Coronary artery (tissue), 2 donors: ENCODE results near the gene ARHGEF3.

Experiments used
- DNase-seq: peaks from one replicate; pipeline ENCODE4 v3.0.0-alpha.2; 2017; ENCODE audit warnings: low spot score
- H3K27ac ChIP-seq, 2 donors: fragments of 200-600 bp; sonication (generic); one replicate each; pipeline ENCODE4 v1.5.1; 2016 to 2019
- H3K4me3 ChIP-seq: fragments of 200-600 bp; sonication (generic); 2 replicates; pipeline ENCODE4 v1.5.1; 2016; ENCODE audit warnings: mild to moderate bottlenecking, moderate library complexity
- CTCF ChIP-seq: fragments of 200-600 bp; sonication (generic); IDR thresholded peaks from one replicate; pipeline ENCODE4 v1.5.1; 2019; ENCODE audit warnings: antibody characterized with exemption

The ARHGEF3 gene

GRCh38 chr3:56837196-56837955, 35.6 kb upstream of the ARHGEF3 start:
- no peak overlapping the region for H3K27ac ChIP-seq
- no peak for DNase-seq
- H3K4me3 ChIP-seq = no peak overlapping the region
- TF ChIP-seq CTCF = no peak

- no peak for DNase-seq
- Histone ChIP-seq H3K4me3 (no peak overlapping the region), H3K27ac (no peak overlapping the region)
- no peak for TF ChIP-seq CTCF
These were observed 34.8 kb upstream of the ARHGEF3 start for GRCh38 chr3:56836276-56837163.

DNA sequence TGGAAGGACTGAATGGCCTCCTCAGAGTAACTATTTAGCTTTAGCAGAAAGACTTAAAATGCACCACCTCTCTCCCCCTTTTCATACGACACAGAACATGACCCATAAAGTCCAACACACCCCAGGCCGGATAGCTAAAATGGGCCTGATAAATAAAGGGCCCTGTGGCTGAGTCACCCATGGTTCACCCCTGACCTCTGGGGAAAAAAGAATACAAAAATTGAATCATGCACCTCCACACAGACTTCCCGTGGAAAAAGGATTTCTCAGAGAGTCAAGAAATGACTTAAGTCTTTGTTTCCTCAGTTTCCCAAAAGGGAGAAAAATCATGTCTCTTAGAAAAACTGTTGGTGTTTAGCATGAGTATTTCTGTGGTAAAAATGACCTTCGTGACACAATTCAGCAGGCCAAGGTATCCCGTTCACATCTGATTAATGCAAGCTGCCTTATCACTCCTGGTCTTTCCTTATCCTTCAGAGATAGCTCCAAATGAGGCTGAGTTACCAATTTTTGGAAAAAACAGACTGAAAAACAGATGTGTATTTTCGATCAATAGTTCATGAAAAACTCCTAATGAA, 34.0 kb upstream of the ARHGEF3 start:
- no peak for TF ChIP-seq CTCF
- no peak overlapping the region for H3K27ac ChIP-seq
- no peak overlapping the region for H3K4me3 ChIP-seq
- no peak for DNase-seq

DNA sequence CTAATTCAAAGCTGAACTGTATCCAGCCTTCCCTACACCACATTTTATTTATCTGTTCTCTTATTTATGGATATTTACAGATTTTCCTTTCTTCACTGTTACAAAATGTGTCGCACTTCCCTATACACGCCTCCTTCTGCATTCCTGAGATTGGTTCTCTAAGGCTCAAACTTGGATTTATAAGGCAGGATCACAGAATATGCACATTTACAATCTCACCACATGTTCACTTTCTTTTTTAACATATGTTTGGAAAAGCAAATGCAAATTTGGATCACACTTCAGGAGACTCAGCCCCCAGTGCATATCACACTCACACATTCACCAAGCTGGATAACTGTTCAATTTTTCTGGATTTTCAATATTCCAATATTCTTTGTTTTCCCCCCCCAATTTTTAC, 31.8 kb upstream of the ARHGEF3 start:
- Histone ChIP-seq H3K4me3 (no peak overlapping the region), H3K27ac (no peak overlapping the region)
- TF ChIP-seq CTCF = no peak
- no peak for DNase-seq

DNA sequence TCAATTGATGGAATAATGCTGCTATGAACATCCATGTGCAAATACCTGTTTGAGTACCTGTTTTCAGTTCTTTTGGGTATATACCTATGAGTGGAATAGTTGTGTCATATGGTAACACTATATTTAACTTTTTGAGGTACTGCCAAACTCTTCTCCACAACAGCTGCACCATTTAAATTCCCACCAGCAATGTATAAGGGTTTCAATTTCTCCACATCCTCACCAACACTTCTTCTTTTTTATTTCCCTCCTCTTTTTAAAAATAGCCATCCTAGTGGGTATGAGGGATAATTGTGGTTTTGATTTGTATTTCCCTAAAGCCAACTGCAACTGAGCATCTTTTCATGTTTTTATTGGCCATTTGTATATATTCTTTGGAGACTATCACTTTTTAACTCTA, 31.3 kb upstream of the ARHGEF3 start:
- no peak for DNase-seq
- Histone ChIP-seq H3K4me3 (no peak overlapping the region), H3K27ac (no peak overlapping the region)
- no peak for TF ChIP-seq CTCF

DNA sequence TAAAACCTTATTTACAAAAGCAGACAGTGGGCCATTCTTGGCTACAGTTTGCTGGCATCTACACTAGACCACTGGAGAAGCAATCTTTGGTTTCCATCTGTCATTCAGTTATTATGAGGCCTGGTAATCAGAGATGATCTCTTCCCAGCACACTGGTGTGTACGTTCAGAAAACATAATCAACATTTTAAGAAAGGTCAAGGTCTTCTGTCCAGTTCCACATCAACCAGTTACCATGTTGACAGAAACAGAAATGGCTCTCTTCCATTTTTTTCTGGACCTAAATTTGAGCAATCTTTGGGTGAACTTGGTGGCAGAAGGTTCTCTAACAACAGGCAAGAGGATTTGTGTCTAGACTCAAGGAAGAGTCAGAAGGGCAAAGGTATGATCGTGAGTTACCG, 29.8 kb upstream of the ARHGEF3 start:
- no peak for DNase-seq
- TF ChIP-seq CTCF = no peak
- Histone ChIP-seq H3K4me3 (no peak overlapping the region), H3K27ac (no peak overlapping the region)
